Stimulated activated CD4-positive, alpha-beta T cell treated with anti-CD3 and anti-CD28 coated beads, Interleukin-4, amount 100 ng/mL, for 4 hours (primary cell): ENCODE data around the gene SLC6A11.

Experiments
- DNase-seq, 2 experiments: peaks; one replicate each; pipeline ENCODE4 v3.0.0-alpha.2; 2020

Gene SLC6A11

GRCh38 chr3:10957976-10958749, 142.1 kb downstream of the SLC6A11 start:
- DNase-seq: no peak

DNA sequence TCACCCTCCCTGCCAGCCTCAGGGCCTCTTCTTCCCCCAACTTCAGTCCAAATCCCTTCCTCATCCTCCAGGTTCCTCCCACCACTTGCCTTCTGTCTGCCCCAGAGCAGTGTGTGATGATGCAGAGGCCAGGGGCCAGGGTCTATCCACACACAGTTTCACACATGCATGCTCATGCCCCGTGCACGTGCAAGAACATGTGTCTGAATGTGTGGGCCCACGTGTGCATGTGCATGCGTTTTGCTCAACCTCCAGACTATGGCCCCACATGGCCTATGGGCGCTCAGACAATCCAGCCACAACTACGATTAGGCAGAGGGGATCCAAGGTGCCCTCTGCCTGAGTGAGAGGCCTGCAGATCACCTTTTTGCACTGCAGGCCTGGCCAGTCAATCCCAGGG, 144.2 kb downstream of the SLC6A11 start:
- DNase-seq: no peak

- DNase-seq: no peak
These were observed 145.9 kb downstream of the SLC6A11 start for GRCh38 chr3:10961921-10962320.

GRCh38 chr3:10962481-10963036, 146.5 kb downstream of the SLC6A11 start:
- DNase-seq: no peak

GRCh38 chr3:10964537-10965167, 148.6 kb downstream of the SLC6A11 start:
- no peak for DNase-seq

DNA sequence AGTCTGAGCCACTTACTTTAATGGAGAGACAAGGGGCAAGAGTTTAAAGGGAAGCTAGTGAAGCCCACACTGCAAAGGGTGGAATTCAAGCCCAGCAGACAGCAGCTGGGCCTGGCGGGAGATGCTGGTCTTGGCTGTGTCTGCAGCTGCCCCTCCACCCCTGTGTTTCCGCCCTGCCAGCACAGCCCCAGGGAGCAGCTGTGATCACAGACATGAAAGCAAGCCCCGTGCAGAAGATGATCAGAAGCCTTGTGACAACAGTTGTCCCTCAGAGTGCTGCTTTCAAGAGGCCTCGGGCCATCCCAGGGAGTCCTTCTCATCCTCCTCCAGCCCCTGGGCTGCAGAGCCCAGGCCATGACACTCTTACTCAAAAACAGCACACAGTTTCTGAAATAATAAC, 152.4 kb downstream of the SLC6A11 start:
- DNase-seq: no peak

DNA sequence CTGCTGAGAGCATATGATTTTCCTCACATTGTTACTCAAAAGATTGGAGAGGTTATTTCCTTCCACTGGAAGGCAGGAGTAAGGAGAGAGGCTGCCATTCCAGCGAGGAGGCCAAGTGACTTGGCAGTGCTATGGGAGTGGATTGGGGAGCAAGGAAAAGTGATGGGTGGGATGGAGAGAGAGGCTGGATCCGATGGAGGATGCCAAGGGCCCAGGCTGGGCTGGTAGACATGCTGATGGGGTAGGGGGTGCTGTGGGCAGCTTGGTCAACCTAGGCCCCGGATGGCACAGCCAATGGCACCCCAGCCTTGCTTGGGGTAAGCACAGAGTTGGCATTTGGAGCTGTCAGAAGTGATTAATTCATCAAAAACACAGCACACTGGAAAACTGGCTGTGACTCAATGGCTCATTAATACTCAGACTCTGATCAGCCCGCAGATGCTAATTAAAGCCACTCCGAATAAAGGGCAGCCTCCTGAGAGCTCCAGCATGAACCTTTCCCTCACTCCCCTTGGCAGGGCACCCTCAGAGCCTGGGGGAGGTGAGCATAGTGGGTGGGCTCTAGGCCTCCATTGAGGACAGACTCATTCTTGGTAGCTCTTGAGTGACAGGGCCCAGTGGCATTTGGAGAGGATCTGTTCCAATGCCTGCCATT, 154.4 kb downstream of the SLC6A11 start:
- no peak for DNase-seq

DNA sequence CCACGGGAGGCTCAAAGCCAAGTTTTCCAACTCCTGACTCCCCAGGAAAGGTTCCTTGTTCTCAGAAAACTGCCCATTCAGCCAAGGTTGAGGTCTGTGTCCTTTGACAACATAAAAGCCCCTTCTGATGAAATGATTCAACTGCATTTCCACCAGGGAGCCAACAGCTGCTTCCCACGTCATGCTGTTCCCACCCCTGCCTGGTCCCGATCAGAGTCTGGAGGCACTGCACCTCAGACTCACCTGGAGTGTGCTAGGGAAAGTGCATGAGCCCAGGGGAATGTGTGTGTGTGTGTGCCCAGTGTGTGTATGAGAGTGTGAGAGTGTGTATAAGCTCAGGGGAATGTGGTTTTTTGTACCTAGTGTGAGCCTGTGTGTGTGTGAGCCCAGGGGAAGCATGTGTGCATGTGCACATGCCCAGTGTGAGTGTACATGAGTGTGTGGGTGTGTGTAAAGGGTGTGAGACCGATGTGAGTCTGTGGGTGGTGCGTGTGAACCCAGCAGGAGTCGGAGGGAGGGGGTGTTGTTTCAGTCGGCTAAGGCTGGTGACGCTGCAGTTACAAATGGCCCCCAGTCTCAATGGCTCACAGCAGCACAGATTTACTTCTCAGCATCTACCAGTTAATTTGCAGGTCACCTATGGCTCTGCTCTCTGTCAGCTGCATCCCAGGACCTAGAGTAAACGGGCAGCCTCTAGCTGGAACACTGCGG, 156.2 kb downstream of the SLC6A11 start:
- no peak for DNase-seq

DNA sequence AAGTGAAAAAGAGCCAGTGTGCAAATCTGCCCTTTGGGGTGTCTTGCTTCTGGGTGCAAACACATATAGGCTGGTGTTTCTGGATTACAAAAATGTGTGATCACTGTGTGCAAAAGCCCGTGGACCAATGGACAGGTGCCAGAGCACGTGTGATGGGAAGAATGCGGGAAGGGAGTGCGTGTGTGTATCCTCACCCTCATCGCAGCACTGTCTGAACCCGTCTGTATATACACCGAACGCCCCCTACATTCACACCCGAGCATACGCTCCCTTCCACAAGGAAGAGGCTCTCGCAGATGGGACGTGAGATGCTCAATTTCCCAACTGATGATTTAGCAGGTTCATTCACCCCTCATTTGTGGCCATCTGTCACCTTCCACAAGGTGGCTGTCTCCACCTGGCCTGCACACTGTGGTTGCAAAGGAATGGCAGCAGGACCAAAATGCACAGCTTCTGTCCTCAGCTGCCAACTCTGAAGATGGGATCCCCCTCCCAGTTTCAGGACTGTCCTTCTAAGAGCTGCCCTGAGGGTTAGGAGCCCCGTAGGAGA, 157.1 kb downstream of the SLC6A11 start:
- DNase-seq: no peak

DNA sequence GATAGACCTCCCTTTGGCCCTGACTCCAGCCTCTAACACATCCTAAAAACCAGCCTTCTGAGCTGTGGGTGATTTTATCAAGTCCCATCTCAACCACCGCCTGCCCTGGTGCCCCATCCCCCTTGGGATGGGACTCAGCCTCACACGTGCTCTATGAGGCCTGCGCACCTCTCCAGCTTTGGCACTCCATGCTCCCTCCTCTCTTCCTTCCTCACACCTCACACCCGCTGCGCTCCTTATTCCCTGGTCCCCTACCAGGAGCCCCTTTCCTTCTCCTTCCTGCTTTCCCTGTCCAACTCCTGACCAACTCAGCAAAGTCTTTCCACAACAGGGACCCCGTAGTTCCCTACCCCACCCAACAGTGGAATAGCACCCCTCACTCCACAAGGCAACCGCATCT, 158.1 kb downstream of the SLC6A11 start:
- DNase-seq: no peak

GRCh38 chr3:10974746-10975375, 158.8 kb downstream of the SLC6A11 start:
- no peak for DNase-seq

DNA sequence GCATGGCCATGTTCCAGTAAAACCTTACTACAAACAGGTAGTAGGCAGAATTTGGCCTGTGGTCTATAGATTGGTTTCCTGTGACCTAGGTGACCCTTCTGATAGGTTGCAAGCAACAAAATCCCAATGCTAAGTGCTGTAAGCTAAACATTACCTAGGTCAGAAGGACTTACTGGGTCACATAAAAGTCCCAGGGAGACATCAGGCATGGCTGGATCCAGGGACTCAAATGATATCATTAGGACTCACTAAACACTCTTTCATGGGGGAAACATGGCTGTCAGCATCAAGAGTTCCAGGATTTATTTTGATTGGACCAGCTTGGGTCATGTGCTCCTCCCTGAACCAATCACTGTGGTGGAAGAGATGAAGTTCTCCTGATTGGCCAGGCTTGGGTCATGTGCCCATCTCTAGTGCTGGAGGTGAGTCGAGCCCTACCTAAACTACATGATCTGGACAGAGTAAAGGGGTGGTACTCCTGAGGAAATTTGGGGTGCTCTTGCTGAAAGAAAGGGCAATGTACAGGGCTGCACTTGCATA, 159.7 kb downstream of the SLC6A11 start:
- no peak for DNase-seq

DNA sequence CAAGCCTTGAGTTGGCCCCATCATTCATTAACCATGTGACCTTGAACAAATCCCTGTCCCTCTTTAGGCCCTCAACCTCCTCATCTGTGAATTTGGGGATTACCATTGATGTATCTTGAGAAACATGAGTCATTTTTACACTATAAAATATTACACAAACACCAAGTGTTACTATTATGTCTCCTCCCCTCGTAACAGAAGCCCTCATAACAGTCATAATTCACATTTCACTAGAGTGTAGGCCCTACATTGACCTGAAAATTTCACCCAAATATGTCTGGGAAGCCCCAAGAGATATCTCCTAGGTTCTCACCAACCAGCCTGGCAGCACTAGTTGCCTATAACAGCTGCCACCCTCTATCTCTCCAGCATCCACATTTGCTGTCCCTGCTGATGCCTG, 160.7 kb downstream of the SLC6A11 start:
- no peak for DNase-seq

DNA sequence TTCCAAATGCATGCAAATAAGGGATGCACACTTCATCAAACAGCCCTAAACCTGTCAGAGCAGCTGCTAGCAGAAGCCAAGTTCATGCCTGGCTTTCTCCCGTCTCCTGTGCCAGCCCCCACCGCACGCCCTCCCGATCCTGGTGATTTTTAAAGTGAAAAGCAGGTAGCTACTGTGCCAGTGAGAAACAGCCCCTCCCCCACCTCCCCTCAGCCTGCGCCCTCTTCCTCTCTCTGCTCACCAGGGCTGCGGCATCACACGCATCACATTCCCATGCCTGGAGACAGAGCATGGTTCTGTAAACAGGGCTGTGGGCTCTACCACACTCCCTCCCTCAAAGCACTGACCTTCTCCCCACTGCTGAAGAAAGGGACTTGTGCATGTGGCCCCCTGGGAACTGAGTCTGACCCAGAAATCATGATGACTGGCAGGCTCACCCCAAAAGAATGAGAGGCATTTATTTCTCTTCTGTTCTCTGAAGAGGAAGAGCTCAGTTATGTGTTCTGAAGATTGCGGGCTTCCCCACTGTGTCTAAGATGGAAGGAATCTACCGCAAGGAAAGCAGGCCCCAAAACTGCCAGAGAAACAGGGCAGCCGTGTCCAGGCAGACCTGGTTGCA, 162.0 kb downstream of the SLC6A11 start:
- no peak for DNase-seq

- no peak for DNase-seq
These were observed 162.9 kb downstream of the SLC6A11 start for GRCh38 chr3:10978956-10979355.

DNA sequence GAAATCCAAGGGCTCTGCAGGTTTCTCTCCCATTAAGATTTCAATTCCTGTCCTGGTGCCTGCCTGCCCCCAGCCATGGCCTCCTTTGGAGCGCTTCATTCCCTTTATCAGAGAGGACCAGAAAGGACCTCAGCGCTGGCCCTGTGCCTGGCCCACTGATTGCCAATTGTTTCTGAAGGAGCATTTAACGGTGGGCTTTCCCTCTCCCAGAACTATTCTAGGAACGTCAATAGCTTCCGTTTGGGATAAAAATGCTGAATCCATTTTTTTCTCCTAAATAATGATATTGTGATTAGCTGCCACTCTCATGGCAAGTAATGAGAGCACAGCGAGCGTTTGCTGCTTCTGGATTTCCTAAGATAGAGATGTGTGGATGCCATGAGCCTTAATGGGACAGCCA, 164.3 kb downstream of the SLC6A11 start:
- no peak for DNase-seq

DNA sequence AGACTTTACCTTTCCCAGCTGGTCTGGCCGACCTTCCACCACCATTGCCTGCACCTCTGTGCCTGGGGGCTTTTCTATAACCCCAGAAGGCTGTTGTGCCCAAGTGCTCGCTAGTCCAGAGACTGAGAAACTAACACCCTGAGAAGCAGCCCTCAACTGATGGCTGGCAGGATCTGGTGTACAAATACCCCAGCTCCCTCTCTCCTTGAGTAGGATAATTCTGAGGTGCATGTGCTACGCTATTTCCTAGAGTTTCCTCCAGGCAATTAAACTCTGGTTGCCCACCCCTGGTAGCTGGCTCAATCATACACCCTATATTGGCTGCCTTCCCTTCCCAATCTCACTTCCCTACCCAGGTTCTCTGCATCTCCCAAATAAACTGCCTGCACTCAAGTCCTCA, 165.0 kb downstream of the SLC6A11 start:
- DNase-seq: no peak

- DNase-seq: no peak
These were observed 165.9 kb downstream of the SLC6A11 start for GRCh38 chr3:10981961-10982360.

DNA sequence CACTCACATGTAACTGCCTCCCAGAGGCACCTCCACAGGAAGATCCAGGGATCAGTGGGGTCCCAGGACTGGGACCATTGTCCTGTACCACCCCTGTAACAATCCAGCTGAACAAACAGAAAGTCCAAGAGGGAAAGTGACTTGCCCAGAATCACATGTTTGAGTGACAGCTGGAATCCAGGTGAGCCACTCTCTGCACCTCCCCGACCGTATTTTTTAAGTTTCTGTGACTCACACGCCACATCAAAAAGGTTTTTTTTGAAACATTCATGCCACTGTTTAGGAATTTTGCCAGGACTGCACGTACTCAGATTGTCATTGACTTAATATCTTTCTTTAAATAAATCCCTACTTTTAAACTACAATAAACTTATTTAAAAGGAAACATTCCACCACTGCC, 166.8 kb downstream of the SLC6A11 start:
- no peak for DNase-seq

GRCh38 chr3:10983219-10983916, 167.3 kb downstream of the SLC6A11 start:
- DNase-seq: no peak

- DNase-seq: no peak
These were observed 168.4 kb downstream of the SLC6A11 start for GRCh38 chr3:10984371-10984896.
